Measurements from ENCODE around the gene MYCBP2.
"Not testable (repeated sequence)": the region's sequence is repeated elsewhere in the genome, so short reads cannot be mapped to it uniquely, and the experiment has no call there.

Gene MYCBP2

GRCh38 chr13:77289851-77290250 lies 37.0 kb downstream of the MYCBP2 start:
- DNase-seq = no peak

- DNase-seq = not testable (repeated sequence)
Measured at GRCh38 chr13:77285632-77286031, 41.3 kb downstream of the MYCBP2 start.

- no peak for DNase-seq
Measured at GRCh38 chr13:77285098-77285497, 41.8 kb downstream of the MYCBP2 start.

GRCh38 chr13:77274126-77274525 lies 52.8 kb downstream of the MYCBP2 start:
- no peak for DNase-seq

GRCh38 chr13:77269141-77269540 lies 57.8 kb downstream of the MYCBP2 start:
- DNase-seq = no peak

GRCh38 chr13:77267362-77267761 lies 59.5 kb downstream of the MYCBP2 start:
- no peak for DNase-seq

- DNase-seq = no peak
Measured at GRCh38 chr13:77265336-77265735, 61.6 kb downstream of the MYCBP2 start.

GRCh38 chr13:77262198-77262597 lies 64.7 kb downstream of the MYCBP2 start:
- DNase-seq = no peak

GRCh38 chr13:77250975-77251374 lies 75.9 kb downstream of the MYCBP2 start:
- no peak for DNase-seq

GRCh38 chr13:77245224-77245623 lies 81.7 kb downstream of the MYCBP2 start:
- not testable (repeated sequence) for DNase-seq

- DNase-seq = no peak
Measured at GRCh38 chr13:77239312-77239711, 87.6 kb downstream of the MYCBP2 start.

GRCh38 chr13:77235456-77236022 lies 91.4 kb downstream of the MYCBP2 start:
- no peak for DNase-seq

- no peak for DNase-seq
Measured at GRCh38 chr13:77233159-77233558, 93.7 kb downstream of the MYCBP2 start.

- DNase-seq = peak in 1 of 2 experiments; percentile 26
Measured at GRCh38 chr13:77230560-77230959, 96.3 kb downstream of the MYCBP2 start.

GRCh38 chr13:77225946-77226345 lies 100.9 kb downstream of the MYCBP2 start:
- DNase-seq = no peak

- DNase-seq = no peak
Measured at GRCh38 chr13:77222909-77223308, 104.0 kb downstream of the MYCBP2 start.

GRCh38 chr13:77222000-77222690 lies 104.7 kb downstream of the MYCBP2 start:
- no peak for DNase-seq

GRCh38 chr13:77219401-77219800 lies 107.5 kb downstream of the MYCBP2 start:
- no peak for DNase-seq

- no peak for DNase-seq
Measured at GRCh38 chr13:77218274-77218673, 108.6 kb downstream of the MYCBP2 start.

- no peak for DNase-seq
Measured at GRCh38 chr13:77215543-77215942, 111.4 kb downstream of the MYCBP2 start.

- DNase-seq = no peak
Measured at GRCh38 chr13:77213644-77214043, 113.2 kb downstream of the MYCBP2 start.

- no peak for DNase-seq
Measured at GRCh38 chr13:77207943-77208342, 119.0 kb downstream of the MYCBP2 start.

GRCh38 chr13:77198995-77199394 lies 127.9 kb downstream of the MYCBP2 start:
- DNase-seq = not testable (repeated sequence)

GRCh38 chr13:77196052-77196618 lies 130.8 kb downstream of the MYCBP2 start:
- DNase-seq = no peak

Measured in activated T-cell treated with anti-CD3 and anti-CD28 coated beads, Interleukin-2, amount 50 U/mL, for 48 hours (primary cell).